CD4-positive, CD25-positive, alpha-beta regulatory T cell (primary cell): ENCODE data around the gene KIF14. TPM values are rescaled to one million over a fixed set of nuclear protein-coding genes. Genes with fewer than 3 reads are reported as not detected.
A peak's percentile ranks its signal among the peaks of the same experiment; 100 is the strongest.
"Not testable (repeated sequence)": the region's sequence is repeated elsewhere in the genome, so short reads cannot be mapped to it uniquely, and the experiment has no call there.

ENCODE experiments used
- ATAC-seq, 2 donors: fragments of 150-1000 bp; cut with Tn5 transposase; one replicate each; pipeline ENCODE4 v1.10.0; 2021; ENCODE audit warnings: low read depth in 2 of 2, moderate number of reproducible peaks in 2 of 2, moderate library complexity in 1 of 2
- DNase-seq, 3 donors: peaks; one replicate each; pipeline versions ENCODE4 v3.0.0 to v3.0.0-alpha.2; 2012 to 2022; ENCODE audit warnings: mixed read lengths in 1 of 3
- H3K27ac ChIP-seq: one replicate; pipeline ENCODE4 v1.7.0; 2013; ENCODE audit warnings: mild to moderate bottlenecking, low read length; ENCODE audit not compliant: insufficient read depth, poor library complexity, severe bottlenecking
- H3K27me3 ChIP-seq: one replicate; pipeline ENCODE4 v1.7.0; 2013; ENCODE audit warnings: low read length; ENCODE audit not compliant: control insufficient read depth, insufficient read depth
- H3K36me3 ChIP-seq: one replicate; pipeline ENCODE4 v1.7.0; 2013; ENCODE audit warnings: mild to moderate bottlenecking, low read length, moderate library complexity; ENCODE audit not compliant: control insufficient read depth, insufficient read depth
- H3K4me1 ChIP-seq: 2 replicates; pipeline ENCODE4 v1.7.0; 2013; ENCODE audit warnings: mild to moderate bottlenecking, low read length; ENCODE audit not compliant: insufficient read depth, control insufficient read depth, poor library complexity, severe bottlenecking
- H3K4me3 ChIP-seq: one replicate; pipeline ENCODE4 v1.7.0; 2013; ENCODE audit warnings: low read depth, mild to moderate bottlenecking, low read length, moderate library complexity
- H3K9me3 ChIP-seq, 2 experiments: 1 replicate in 1 of 2; 2 replicates in 1 of 2; pipeline ENCODE4 v1.7.0; 2013; ENCODE audit warnings: low read length in 2 of 2, mild to moderate bottlenecking in 1 of 2, moderate library complexity in 1 of 2; ENCODE audit not compliant: control insufficient read depth in 2 of 2
- H3K27ac Mint-ChIP-seq, 3 donors: one replicate each; pipeline ENCODE4 v1.8.0; 2020 to 2022; ENCODE audit warnings: mild to moderate bottlenecking in 3 of 3, mixed read lengths in 3 of 3, moderate library complexity in 2 of 3
- H3K27me3 Mint-ChIP-seq: one replicate; pipeline ENCODE4 v1.8.0; 2022; ENCODE audit warnings: mild to moderate bottlenecking, mixed read lengths
- H3K36me3 Mint-ChIP-seq: one replicate; pipeline ENCODE4 v1.8.0; 2020; ENCODE audit warnings: mixed read lengths
- H3K4me1 Mint-ChIP-seq, 4 donors: one replicate each; pipeline ENCODE4 v1.8.0; 2020 to 2022; ENCODE audit warnings: mixed read lengths in 4 of 4, mild to moderate bottlenecking in 1 of 4
- H3K4me3 Mint-ChIP-seq, 4 donors: one replicate each; pipeline ENCODE4 v1.8.0; 2020 to 2022; ENCODE audit warnings: mild to moderate bottlenecking in 4 of 4, mixed read lengths in 4 of 4, moderate library complexity in 3 of 4
- H3K9me3 Mint-ChIP-seq, 7 donors: one replicate each; pipeline ENCODE4 v1.8.0; 2020 to 2022; ENCODE audit warnings: mixed read lengths in 7 of 7, mild to moderate bottlenecking in 3 of 7, moderate library complexity in 2 of 7
- polyA plus RNA-seq, 4 donors: library from polyadenylated mRNA; unstranded; fragments of 300-500 nt; fragmentation: Illumina TruSeq; gene quantifications; one replicate each; pipeline ENCODE4 v1.2.3, GENCODE V29; 2021
- total RNA-seq: library from RNA; stranded (reverse); gene quantifications from one replicate; pipeline ENCODE4 v1.2.3, GENCODE V29; 2022

The KIF14 gene
- total and polyA plus RNA-seq, 5 donors from 2014 or later = 0.10 to 0.59 (median 0.21) TPM

DNA sequence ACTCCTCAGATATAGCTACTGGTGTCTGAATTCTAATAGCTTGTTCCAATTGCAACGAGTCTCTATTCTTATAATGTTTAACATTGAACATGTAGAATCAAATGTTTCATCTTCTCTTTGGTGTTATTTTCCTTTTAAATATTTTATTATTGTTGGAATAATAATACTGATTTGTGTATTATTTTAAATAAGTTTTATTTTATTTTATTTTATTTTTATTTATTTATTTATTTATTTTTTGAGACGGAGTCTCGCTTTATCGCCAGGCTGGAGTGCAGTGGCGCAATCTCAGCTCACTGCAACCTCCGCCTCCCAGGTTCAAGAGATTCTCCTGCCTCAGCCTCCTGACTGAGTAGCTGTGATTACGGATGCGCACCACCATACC lies 10.0 kb upstream of the KIF14 start:
- not testable (repeated sequence) for H3K4me3 ChIP-seq, H3K4me3 Mint-ChIP-seq, H3K27me3 Mint-ChIP-seq, H3K27me3 ChIP-seq, H3K36me3 ChIP-seq, H3K9me3 ChIP-seq, H3K36me3 Mint-ChIP-seq, H3K27ac Mint-ChIP-seq, H3K9me3 Mint-ChIP-seq, DNase-seq, H3K27ac ChIP-seq, ATAC-seq
- peaks cover 16% of the 10 kb centered on the region for H3K4me1 ChIP-seq
- peaks cover 7 to 22% (median 18%) of the 10 kb centered on the region in 4 donors for H3K4me1 Mint-ChIP-seq

- Histone ChIP-seq H3K27ac (no peak overlapping the region), H3K4me1 (peaks cover 21% of the 10 kb centered on the region), H3K27me3 (no peaks in the 10 kb centered on the region), H3K9me3 (no peaks in the 10 kb centered on the region), H3K36me3 (no peaks in the 10 kb centered on the region), H3K4me3 (no peak overlapping the region)
- Mint-ChIP-seq H3K9me3 (no peaks in the 10 kb centered on the region), H3K27me3 (peaks cover 6% of the 10 kb centered on the region), H3K4me3 (peak overlapping the region in 1 of 4 donors; percentile 43), H3K36me3 (no peaks in the 10 kb centered on the region), H3K27ac (no peak overlapping the region), H3K4me1 (peaks cover 10 to 27% (median 23%) of the 10 kb centered on the region in 4 donors)
- ATAC-seq (no peak), DNase-seq (no peak)
Observed at GRCh38 chr1:200629876-200630514, 9.4 kb upstream of the KIF14 start.

- peak overlapping the region; percentile 0 to 54 (median 22) for H3K4me3 Mint-ChIP-seq
Observed at GRCh38 chr1:200628223-200628881, 7.8 kb upstream of the KIF14 start.

GRCh38 chr1:200627575-200628222 lies 7.1 kb upstream of the KIF14 start:
- peaks cover 13 to 34% (median 25%) of the 10 kb centered on the region in 4 donors for H3K4me1 Mint-ChIP-seq
- H3K27ac ChIP-seq = peak overlapping the region; percentile 47
- H3K27ac Mint-ChIP-seq = peak overlapping the region in 2 of 3 donors; percentile 70 to 75

More at GRCh38 chr1:200628223-200628881, 7.8 kb upstream of the KIF14 start:
- no peaks in the 10 kb centered on the region for H3K36me3 ChIP-seq
- no peaks in the 10 kb centered on the region for H3K9me3 ChIP-seq
- H3K27ac Mint-ChIP-seq = peak overlapping the region in 2 of 3 donors; percentile 70 to 75
- no peaks in the 10 kb centered on the region for H3K9me3 Mint-ChIP-seq
- peak overlapping the region; percentile 47 for H3K27ac ChIP-seq
- peaks cover 10 to 31% (median 24%) of the 10 kb centered on the region in 4 donors for H3K4me1 Mint-ChIP-seq
- ATAC-seq (peak; percentile 38 to 66), DNase-seq (peak in 2 of 3 donors; percentile 10 to 52)
- peak overlapping the region; percentile 60 for H3K4me3 ChIP-seq
- no peaks in the 10 kb centered on the region for H3K36me3 Mint-ChIP-seq
- H3K4me1 ChIP-seq = peaks cover 26% of the 10 kb centered on the region
- no peaks in the 10 kb centered on the region for H3K27me3 ChIP-seq
- H3K27me3 Mint-ChIP-seq = peaks cover 6% of the 10 kb centered on the region

GRCh38 chr1:200626853-200627534 lies 6.4 kb upstream of the KIF14 start:
- peaks cover 19 to 39% (median 27%) of the 10 kb centered on the region in 4 donors for H3K4me1 Mint-ChIP-seq
- no peaks in the 10 kb centered on the region for H3K36me3 Mint-ChIP-seq
- Histone ChIP-seq H3K4me3 (no peak overlapping the region), H3K4me1 (peaks cover 33% of the 10 kb centered on the region), H3K36me3 (no peaks in the 10 kb centered on the region), H3K9me3 (no peaks in the 10 kb centered on the region), H3K27ac (no peak overlapping the region), H3K27me3 (no peaks in the 10 kb centered on the region)
- H3K4me3 Mint-ChIP-seq = no peak overlapping the region
- peak overlapping the region in 2 of 3 donors; percentile 5 to 58 for H3K27ac Mint-ChIP-seq
- peaks cover 6% of the 10 kb centered on the region for H3K27me3 Mint-ChIP-seq
- DNase-seq = no peak
- ATAC-seq = no peak
- H3K9me3 Mint-ChIP-seq = no peaks in the 10 kb centered on the region

More at GRCh38 chr1:200627575-200628222, 7.1 kb upstream of the KIF14 start:
- Mint-ChIP-seq H3K36me3 (no peaks in the 10 kb centered on the region), H3K4me3 (peak overlapping the region; percentile 0 to 54 (median 22)), H3K9me3 (no peaks in the 10 kb centered on the region), H3K27me3 (peaks cover 6% of the 10 kb centered on the region)
- Histone ChIP-seq H3K36me3 (no peaks in the 10 kb centered on the region), H3K4me3 (peak overlapping the region; percentile 60), H3K4me1 (peaks cover 26% of the 10 kb centered on the region), H3K9me3 (no peaks in the 10 kb centered on the region), H3K27me3 (no peaks in the 10 kb centered on the region)
- DNase-seq = no peak
- ATAC-seq = no peak

- peak overlapping the region; percentile 27 for H3K27ac ChIP-seq
- Mint-ChIP-seq H3K9me3 (no peaks in the 10 kb centered on the region), H3K27me3 (peaks cover 6% of the 10 kb centered on the region), H3K4me3 (peak overlapping the region in 2 of 4 donors; percentile 14 to 62), H3K36me3 (no peaks in the 10 kb centered on the region), H3K4me1 (peaks cover 19 to 46% (median 35%) of the 10 kb centered on the region in 4 donors), H3K27ac (peak overlapping the region in 2 of 3 donors; percentile 52 to 86)
- ATAC-seq = peak in 1 of 2 donors; percentile 4
- H3K36me3 ChIP-seq = no peaks in the 10 kb centered on the region
- no peaks in the 10 kb centered on the region for H3K9me3 ChIP-seq
- H3K27me3 ChIP-seq = no peaks in the 10 kb centered on the region
- peak in 1 of 3 donors; percentile 64 for DNase-seq
- H3K4me1 ChIP-seq = peaks cover 35% of the 10 kb centered on the region
- no peak overlapping the region for H3K4me3 ChIP-seq
Observed at GRCh38 chr1:200625381-200625824, 4.9 kb upstream of the KIF14 start.

GRCh38 chr1:200624679-200625335 lies 4.3 kb upstream of the KIF14 start:
- H3K27me3 ChIP-seq = no peaks in the 10 kb centered on the region
- ATAC-seq = no peak
- no peak for DNase-seq
- H3K27me3 Mint-ChIP-seq = peaks cover 6% of the 10 kb centered on the region
- H3K27ac Mint-ChIP-seq = peak overlapping the region in 1 of 3 donors; percentile 52
- H3K36me3 Mint-ChIP-seq = no peaks in the 10 kb centered on the region
- H3K27ac ChIP-seq = peak overlapping the region; percentile 27
- H3K9me3 Mint-ChIP-seq = no peaks in the 10 kb centered on the region
- H3K4me1 Mint-ChIP-seq = peaks cover 22 to 51% (median 36%) of the 10 kb centered on the region in 4 donors
- no peaks in the 10 kb centered on the region for H3K36me3 ChIP-seq
- H3K9me3 ChIP-seq = no peaks in the 10 kb centered on the region
- H3K4me3 ChIP-seq = no peak overlapping the region
- peaks cover 40% of the 10 kb centered on the region for H3K4me1 ChIP-seq
- H3K4me3 Mint-ChIP-seq = peak overlapping the region in 2 of 4 donors; percentile 14 to 62
